Activated CD8-positive, alpha-beta T cell treated with anti-CD3 and anti-CD28 coated beads, Interleukin-2, amount 10 ng/mL, durations not matched to agents 7 days and 5 days (primary cell): ENCODE measurements around the gene KLF2. TPM values are rescaled to one million over a fixed set of nuclear protein-coding genes. Genes with fewer than 3 reads are reported as not detected.

Experiments
- ATAC-seq: fragments of 150-1000 bp; cut with Tn5 transposase; one replicate; pipeline ENCODE4 v1.10.0; 2021; ENCODE audit warnings: moderate library complexity
- CTCF ChIA-PET: fragments of 350-600 bp; sonication (Branson Sonifier 250); formaldehyde crosslinking; loops from one replicate; lab custom pipeline; 2021; ENCODE audit warnings: antibody characterized with exemption; lab: Charles Lee
- POLR2A ChIA-PET: fragments of 350-600 bp; sonication (Branson Sonifier 250); formaldehyde crosslinking; loops from one replicate; lab custom pipeline; 2021; ENCODE audit warnings: antibody characterized with exemption; lab: Charles Lee
- DNase-seq: peaks from one replicate; pipeline ENCODE4 v3.0.0-alpha.2; 2020
- H3K27ac Mint-ChIP-seq: one replicate; pipeline ENCODE4 v1.8.0; 2021; ENCODE audit warnings: mild to moderate bottlenecking, mixed read lengths
- H3K27me3 Mint-ChIP-seq: one replicate; pipeline ENCODE4 v1.8.0; 2021; ENCODE audit warnings: low read depth, mixed read lengths
- H3K36me3 Mint-ChIP-seq: one replicate; pipeline ENCODE4 v1.8.0; 2021; ENCODE audit warnings: low read depth, mixed read lengths
- H3K4me1 Mint-ChIP-seq: one replicate; pipeline ENCODE4 v1.8.0; 2021; ENCODE audit warnings: low read depth, mixed read lengths
- H3K4me3 Mint-ChIP-seq: one replicate; pipeline ENCODE4 v1.8.0; 2021; ENCODE audit warnings: mild to moderate bottlenecking, mixed read lengths
- H3K9me3 Mint-ChIP-seq: one replicate; pipeline ENCODE4 v1.8.0; 2022; ENCODE audit warnings: mixed read lengths; ENCODE audit not compliant: insufficient read depth
- total RNA-seq, 2 experiments: library from RNA; stranded (reverse); gene quantifications; one replicate each; pipeline ENCODE4 v1.2.3, GENCODE V29; 2021

Gene KLF2
- total RNA-seq, 2 experiments from 2014 or later, result 96.0 to 100 TPM

DNA sequence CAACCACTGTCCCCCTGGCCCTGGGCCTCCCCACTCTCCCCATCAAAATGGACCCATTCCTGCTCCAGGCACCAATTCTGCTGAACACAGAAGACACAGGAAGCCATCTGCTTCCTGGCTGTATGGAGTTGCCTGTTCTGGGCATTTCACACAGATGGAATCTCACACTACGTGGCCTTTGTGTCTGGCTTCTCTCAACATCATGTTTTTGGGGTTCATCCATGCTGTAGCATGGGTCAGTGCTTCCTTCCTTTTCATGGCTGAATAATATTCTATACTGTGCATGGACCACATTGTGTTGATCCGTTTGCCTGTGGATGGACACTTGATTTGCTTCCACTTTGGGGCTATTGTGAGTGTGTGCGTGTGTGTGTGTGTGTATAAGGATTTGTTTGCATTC is 15.0 kb upstream of the KLF2 start:
- no peaks in the 10 kb centered on the region for H3K4me1 Mint-ChIP-seq
- ChIA-PET POLR2A (no interaction called here), CTCF (no interaction called here)
- H3K4me3 Mint-ChIP-seq, result no peak overlapping the region
- no peaks in the 10 kb centered on the region for H3K36me3 Mint-ChIP-seq
- ATAC-seq, result no peak
- no peak for DNase-seq
- H3K27me3 Mint-ChIP-seq, result peaks cover 18% of the 10 kb centered on the region
- no peak overlapping the region for H3K27ac Mint-ChIP-seq
- H3K9me3 Mint-ChIP-seq, result no peaks in the 10 kb centered on the region

DNA sequence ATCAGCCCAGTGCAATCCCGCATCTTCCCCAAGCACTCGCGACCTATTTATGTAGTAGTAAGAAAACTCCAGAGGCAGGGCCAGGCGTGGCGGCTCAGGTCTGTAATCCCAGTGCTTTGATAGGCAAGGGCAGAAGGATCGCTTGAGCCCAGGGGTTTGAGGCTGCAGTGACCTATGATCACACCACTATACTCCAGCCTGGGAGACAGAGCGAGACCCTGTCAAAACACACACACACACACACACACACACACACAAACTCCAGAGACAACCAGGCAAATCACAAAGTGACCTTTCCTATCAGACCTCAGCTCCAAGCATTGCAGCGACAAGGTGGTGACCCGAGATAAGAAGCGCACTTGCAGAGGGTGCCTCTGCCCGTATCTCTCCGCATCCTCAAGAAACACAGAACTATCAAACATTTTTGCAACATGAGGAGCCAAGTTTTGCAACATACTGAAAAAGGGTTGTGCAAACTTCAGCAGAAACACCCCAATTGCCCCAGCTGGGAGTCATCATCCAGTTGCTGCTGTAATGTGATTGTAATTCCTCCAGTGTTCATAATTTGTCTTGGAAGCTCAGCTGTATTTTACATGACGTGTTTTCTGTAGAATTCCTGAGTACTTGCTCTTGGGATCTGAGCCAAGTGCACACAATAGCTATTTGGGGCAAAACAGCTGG is 8.7 kb upstream of the KLF2 start:
- DNase-seq (no peak), ATAC-seq (no peak)
- H3K36me3 Mint-ChIP-seq, result peaks cover 2% of the 10 kb centered on the region
- peaks cover 9% of the 10 kb centered on the region for H3K4me1 Mint-ChIP-seq
- POLR2A ChIA-PET, result no interaction called here
- CTCF ChIA-PET, result interaction anchor here (1.2 to 1.7 kb wide), 2 partner anchors 50 to 71 kb away, joined by 3 to 9 read pairs; no protein-coding TSS in a partner anchor
- H3K9me3 Mint-ChIP-seq, result no peaks in the 10 kb centered on the region
- H3K4me3 Mint-ChIP-seq, result no peak overlapping the region
- no peak overlapping the region for H3K27ac Mint-ChIP-seq
- peaks cover 30% of the 10 kb centered on the region for H3K27me3 Mint-ChIP-seq

DNA sequence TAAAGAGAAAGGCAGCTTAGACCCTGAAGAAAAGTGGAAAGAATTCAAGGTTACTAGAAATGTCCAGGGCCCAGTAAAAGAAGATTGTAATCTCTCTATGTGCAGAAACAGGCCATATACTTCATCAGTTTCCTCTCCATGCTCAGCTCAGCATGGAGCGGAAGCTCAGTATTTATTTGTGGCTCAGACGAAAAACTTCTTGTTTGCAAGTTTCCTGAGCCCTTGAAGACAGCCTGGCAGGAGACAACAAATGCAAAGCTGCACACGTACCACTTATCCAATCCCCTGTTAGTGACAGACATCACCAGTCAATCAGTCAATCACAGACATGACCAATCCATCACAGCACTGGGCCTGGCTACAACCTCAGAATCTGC is 8.1 kb upstream of the KLF2 start:
- ATAC-seq, result no peak
- ChIA-PET CTCF (interaction anchor here (1.2 to 1.7 kb wide), 2 partner anchors 50 to 70 kb away, joined by 3 to 9 read pairs; no protein-coding TSS in a partner anchor), POLR2A (interaction anchor here (1.1 kb wide), 1 partner anchor 12 kb away, joined by 4 read pairs; no protein-coding TSS in a partner anchor)
- Mint-ChIP-seq H3K9me3 (no peaks in the 10 kb centered on the region), H3K27ac (no peak overlapping the region), H3K4me1 (peaks cover 9% of the 10 kb centered on the region), H3K27me3 (peaks cover 32% of the 10 kb centered on the region), H3K36me3 (peaks cover 2% of the 10 kb centered on the region), H3K4me3 (no peak overlapping the region)
- no peak for DNase-seq

DNA sequence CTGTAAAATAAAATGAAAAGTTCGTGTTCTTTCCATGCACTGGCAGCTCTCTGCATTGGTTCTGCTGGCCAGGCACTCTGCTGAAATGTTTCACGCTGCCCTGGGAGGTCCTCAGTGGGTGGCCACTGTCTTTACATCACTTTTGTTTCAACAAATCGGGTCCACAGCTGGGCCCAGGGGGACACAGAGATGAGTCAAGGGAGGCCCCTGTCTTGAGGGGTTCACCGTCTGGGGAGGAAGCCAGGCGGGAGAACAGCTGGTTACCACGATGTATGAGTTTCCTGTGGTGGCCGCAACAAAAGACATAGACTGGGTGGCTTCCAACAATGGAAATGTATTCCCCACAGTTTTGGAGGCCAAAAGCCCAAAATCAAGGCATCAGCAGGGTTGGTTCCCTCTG is 5.1 kb upstream of the KLF2 start:
- Mint-ChIP-seq H3K27ac (no peak overlapping the region), H3K9me3 (no peaks in the 10 kb centered on the region), H3K36me3 (peaks cover 2% of the 10 kb centered on the region), H3K4me3 (no peak overlapping the region), H3K27me3 (peaks cover 40% of the 10 kb centered on the region), H3K4me1 (peaks cover 19% of the 10 kb centered on the region)
- ChIA-PET CTCF (interaction anchor here (0.9 to 2.3 kb wide), 3 partner anchors 57 to 72 kb away, joined by 3 to 7 read pairs (median 3); no protein-coding TSS in a partner anchor), POLR2A (interaction anchor here (1.2 kb wide), 1 partner anchor 20 kb away, joined by 4 read pairs; no protein-coding TSS in a partner anchor)
- DNase-seq (peak; percentile 56), ATAC-seq (peak; percentile 8)

DNA sequence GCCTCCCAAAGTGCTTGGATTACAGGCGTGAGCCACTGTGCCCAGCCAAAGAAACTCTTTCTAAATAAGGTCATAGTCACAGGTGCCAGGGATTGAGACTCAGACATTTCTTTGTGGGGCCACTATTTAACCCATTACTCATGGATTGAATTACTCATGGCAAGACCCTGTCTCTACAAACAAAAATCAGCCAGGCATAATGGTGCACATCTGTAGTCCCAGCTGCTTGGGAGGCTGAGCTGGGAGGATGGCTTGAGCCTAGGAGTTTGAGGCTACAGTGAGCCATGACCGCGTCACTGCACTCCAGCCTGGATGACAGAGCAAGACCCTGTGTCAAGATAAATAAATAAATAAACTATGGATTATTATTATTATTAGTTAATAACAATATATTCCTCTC is 3.6 kb upstream of the KLF2 start:
- Mint-ChIP-seq H3K4me3 (no peak overlapping the region), H3K27me3 (peaks cover 38% of the 10 kb centered on the region), H3K4me1 (peaks cover 22% of the 10 kb centered on the region), H3K36me3 (peaks cover 6% of the 10 kb centered on the region), H3K9me3 (no peaks in the 10 kb centered on the region), H3K27ac (no peak overlapping the region)
- POLR2A ChIA-PET, result no interaction called here
- no peak for ATAC-seq
- CTCF ChIA-PET, result no interaction called here
- DNase-seq, result no peak

DNA sequence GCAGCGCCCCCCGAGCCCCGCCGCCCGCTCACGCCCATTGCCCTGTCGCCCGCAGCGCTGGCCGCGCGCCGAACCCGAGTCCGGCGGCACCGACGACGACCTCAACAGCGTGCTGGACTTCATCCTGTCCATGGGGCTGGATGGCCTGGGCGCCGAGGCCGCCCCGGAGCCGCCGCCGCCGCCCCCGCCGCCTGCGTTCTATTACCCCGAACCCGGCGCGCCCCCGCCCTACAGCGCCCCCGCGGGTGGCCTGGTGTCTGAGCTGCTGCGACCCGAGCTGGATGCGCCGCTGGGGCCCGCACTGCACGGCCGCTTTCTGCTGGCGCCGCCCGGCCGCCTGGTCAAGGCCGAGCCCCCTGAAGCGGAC is 518 bp downstream of the KLF2 start:
- Mint-ChIP-seq H3K9me3 (no peaks in the 10 kb centered on the region), H3K27me3 (peaks cover 33% of the 10 kb centered on the region), H3K4me1 (peaks cover 51% of the 10 kb centered on the region), H3K4me3 (peak overlapping the region; percentile 66), H3K27ac (no peak overlapping the region), H3K36me3 (peaks cover 42% of the 10 kb centered on the region)
- ChIA-PET POLR2A (interaction anchor here (0.8 to 11.0 kb wide), 13 partner anchors 11 to 218 kb away, joined by 3 to 556 read pairs (median 3); partner anchors contain the start of gene AP1M1), CTCF (interaction anchor here (1.0 to 1.5 kb wide), 2 partner anchors 41 to 61 kb away, joined by 3 to 5 read pairs; no protein-coding TSS in a partner anchor)
- DNase-seq (peak; percentile 60), ATAC-seq (peak; percentile 3)

DNA sequence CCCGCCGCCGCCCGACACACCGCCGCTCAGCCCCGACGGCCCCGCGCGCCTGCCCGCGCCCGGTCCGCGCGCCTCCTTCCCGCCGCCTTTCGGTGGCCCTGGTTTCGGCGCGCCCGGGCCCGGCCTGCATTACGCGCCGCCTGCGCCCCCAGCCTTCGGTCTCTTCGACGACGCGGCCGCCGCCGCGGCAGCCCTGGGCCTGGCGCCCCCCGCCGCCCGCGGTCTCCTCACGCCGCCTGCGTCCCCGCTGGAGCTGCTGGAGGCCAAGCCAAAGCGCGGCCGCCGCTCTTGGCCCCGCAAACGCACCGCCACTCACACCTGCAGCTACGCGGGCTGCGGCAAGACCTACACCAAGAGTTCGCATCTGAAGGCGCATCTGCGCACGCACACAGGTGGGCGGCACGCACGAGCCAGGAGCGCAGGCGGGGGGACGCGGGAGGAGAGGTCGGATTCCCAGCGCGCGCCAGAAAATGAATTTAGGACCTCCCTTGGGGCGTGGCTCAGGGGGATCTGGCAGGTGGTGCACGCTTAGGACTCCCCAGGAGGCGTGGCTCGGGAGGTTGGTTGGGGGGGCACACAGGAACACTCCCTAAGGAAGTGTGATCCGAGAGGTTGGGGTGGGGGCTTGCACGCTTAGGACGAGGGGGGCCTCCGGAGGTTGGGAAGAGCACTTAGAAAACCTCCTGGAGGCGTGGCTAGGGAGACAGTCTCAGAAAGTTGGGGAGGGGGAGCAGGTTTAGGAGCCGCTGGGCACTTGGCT is 1.2 kb downstream of the KLF2 start:
- Mint-ChIP-seq H3K4me1 (peaks cover 58% of the 10 kb centered on the region), H3K9me3 (no peaks in the 10 kb centered on the region), H3K4me3 (peak overlapping the region; percentile 91), H3K27me3 (peaks cover 31% of the 10 kb centered on the region), H3K27ac (peak overlapping the region; percentile 86), H3K36me3 (peaks cover 45% of the 10 kb centered on the region)
- ATAC-seq (no peak), DNase-seq (peak; percentile 77)
- ChIA-PET CTCF (interaction anchor here (0.7 to 1.5 kb wide), 2 partner anchors 40 to 51 kb away, joined by 3 to 5 read pairs; no protein-coding TSS in a partner anchor), POLR2A (interaction anchor here (0.9 to 11.0 kb wide), 4 partner anchors 13 to 63 kb away, joined by 3 to 556 read pairs (median 10); no protein-coding TSS in a partner anchor)

DNA sequence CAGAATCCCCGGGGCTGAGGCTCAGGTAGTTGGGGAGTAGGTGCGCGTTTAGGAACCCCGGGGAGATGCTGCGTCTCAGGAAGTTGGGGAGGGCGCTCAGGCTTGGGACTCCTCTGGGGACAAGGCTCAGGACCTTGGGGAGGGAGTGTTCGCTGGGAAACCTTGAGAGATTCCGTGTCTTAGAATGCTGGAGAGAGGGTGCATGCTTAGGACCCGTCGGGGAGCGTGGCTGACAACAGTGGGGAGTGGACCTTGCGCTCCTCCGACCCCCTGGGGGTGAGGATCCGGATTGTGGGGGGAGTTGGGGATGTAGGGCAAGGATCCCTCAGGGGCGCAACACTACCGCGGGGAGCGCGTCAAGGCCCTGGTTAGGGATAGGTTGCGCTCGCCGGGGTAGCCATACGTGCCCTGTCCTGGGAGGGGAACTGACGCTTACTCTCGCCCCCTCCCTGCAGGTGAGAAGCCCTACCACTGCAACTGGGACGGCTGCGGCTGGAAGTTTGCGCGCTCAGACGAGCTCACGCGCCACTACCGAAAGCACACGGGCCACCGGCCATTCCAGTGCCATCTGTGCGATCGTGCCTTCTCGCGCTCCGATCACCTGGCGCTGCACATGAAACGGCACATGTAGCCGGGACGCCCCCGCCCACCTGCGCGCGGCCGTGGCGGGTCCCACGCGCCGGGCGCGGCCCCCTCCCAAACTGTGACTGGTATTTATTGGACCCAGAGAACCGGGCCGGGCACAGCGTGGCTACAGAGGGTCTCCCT is 2.0 kb downstream of the KLF2 start:
- DNase-seq (peak; percentile 65), ATAC-seq (peak; percentile 2)
- Mint-ChIP-seq H3K4me3 (peak overlapping the region; percentile 91), H3K4me1 (peaks cover 66% of the 10 kb centered on the region), H3K36me3 (peaks cover 45% of the 10 kb centered on the region), H3K9me3 (no peaks in the 10 kb centered on the region), H3K27me3 (peaks cover 32% of the 10 kb centered on the region), H3K27ac (peak overlapping the region; percentile 86)
- POLR2A ChIA-PET, result interaction anchor here (0.6 to 11.0 kb wide), 5 partner anchors 13 to 433 kb away, joined by 3 to 556 read pairs (median 42); no protein-coding TSS in a partner anchor
- CTCF ChIA-PET, result interaction anchor here (0.6 to 3.5 kb wide), 3 partner anchors 40 to 64 kb away, joined by 3 to 29 read pairs (median 3); no protein-coding TSS in a partner anchor

DNA sequence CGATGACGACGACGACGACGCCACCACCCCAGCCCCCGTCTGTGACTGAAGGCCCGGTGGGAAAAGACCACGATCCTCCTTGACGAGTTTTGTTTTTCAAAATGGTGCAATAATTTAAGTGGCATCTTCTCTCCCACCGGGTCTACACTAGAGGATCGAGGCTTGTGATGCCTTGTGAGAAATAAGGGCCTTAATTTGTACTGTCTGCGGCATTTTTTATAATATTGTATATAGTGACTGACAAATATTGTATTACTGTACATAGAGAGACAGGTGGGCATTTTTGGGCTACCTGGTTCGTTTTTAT is 2.5 kb downstream of the KLF2 start:
- peak overlapping the region; percentile 82 for H3K27ac Mint-ChIP-seq
- CTCF ChIA-PET, result interaction anchor here (0.6 to 3.5 kb wide), 4 partner anchors 40 to 64 kb away, joined by 3 to 29 read pairs (median 19); no protein-coding TSS in a partner anchor
- peaks cover 70% of the 10 kb centered on the region for H3K4me1 Mint-ChIP-seq
- peaks cover 45% of the 10 kb centered on the region for H3K36me3 Mint-ChIP-seq
- DNase-seq (no peak), ATAC-seq (no peak)
- POLR2A ChIA-PET, result interaction anchor here (0.6 to 11.0 kb wide), 6 partner anchors 12 to 433 kb away, joined by 3 to 556 read pairs (median 36); no protein-coding TSS in a partner anchor
- H3K4me3 Mint-ChIP-seq, result peak overlapping the region; percentile 91
- peaks cover 29% of the 10 kb centered on the region for H3K27me3 Mint-ChIP-seq
- no peaks in the 10 kb centered on the region for H3K9me3 Mint-ChIP-seq

DNA sequence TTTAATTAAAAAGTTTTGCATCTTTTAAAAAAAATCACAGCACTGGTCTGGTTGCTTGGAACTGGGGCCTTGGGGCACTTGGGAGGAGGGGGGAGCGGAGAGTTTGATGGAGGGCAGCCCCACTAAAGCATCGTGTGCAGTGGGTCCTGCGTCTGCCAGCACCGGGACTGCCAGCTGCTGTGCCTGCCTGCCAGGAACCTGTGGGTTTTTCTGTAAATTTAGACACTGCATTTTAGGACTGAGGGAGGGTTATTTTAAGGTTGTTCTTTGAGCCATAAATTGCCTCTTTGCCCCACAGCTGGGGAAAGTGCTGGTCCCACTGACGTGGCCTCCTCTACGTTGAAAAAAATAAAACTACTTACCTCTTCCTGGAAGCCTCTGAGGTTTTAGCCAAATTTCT is 2.9 kb downstream of the KLF2 start:
- no peaks in the 10 kb centered on the region for H3K9me3 Mint-ChIP-seq
- ATAC-seq, result no peak
- DNase-seq, result no peak
- H3K27ac Mint-ChIP-seq, result peak overlapping the region; percentile 82
- peaks cover 45% of the 10 kb centered on the region for H3K36me3 Mint-ChIP-seq
- H3K4me1 Mint-ChIP-seq, result peaks cover 70% of the 10 kb centered on the region
- CTCF ChIA-PET, result interaction anchor here (1.4 to 4.8 kb wide), 9 partner anchors 16 to 80 kb away, joined by 3 to 70 read pairs (median 20); no protein-coding TSS in a partner anchor
- POLR2A ChIA-PET, result interaction anchor here (0.6 to 11.0 kb wide), 8 partner anchors 11 to 129 kb away, joined by 3 to 556 read pairs (median 18); partner anchors contain the start of gene AP1M1
- H3K4me3 Mint-ChIP-seq, result peak overlapping the region; percentile 91
- H3K27me3 Mint-ChIP-seq, result peaks cover 25% of the 10 kb centered on the region
